Activated CD8-positive, alpha-beta memory T cell treated with anti-CD3 and anti-CD28 coated beads for 48 hours (primary cell): ENCODE data around the gene MYB.
"Not testable (repeated sequence)": the region's sequence is repeated elsewhere in the genome, so short reads cannot be mapped to it uniquely, and the experiment has no call there.

Source experiments
- DNase-seq, 3 experiments: peaks; one replicate each; pipeline ENCODE4 v3.0.0-alpha.2; 2020; ENCODE audit warnings: low read depth in 2 of 3, low spot score in 2 of 3

The MYB gene

GRCh38 chr6:135246412-135247012, 65.4 kb downstream of the MYB start:
- DNase-seq, result not testable (repeated sequence)

GRCh38 chr6:135250234-135250633, 69.1 kb downstream of the MYB start:
- DNase-seq, result no peak

- no peak for DNase-seq
Observed at GRCh38 chr6:135250751-135251497, 69.8 kb downstream of the MYB start.

GRCh38 chr6:135251498-135252441, 70.7 kb downstream of the MYB start:
- no peak for DNase-seq

GRCh38 chr6:135254471-135254870, 73.4 kb downstream of the MYB start:
- DNase-seq, result no peak

GRCh38 chr6:135256866-135257265, 75.8 kb downstream of the MYB start:
- DNase-seq, result no peak

- no peak for DNase-seq
Observed at GRCh38 chr6:135257631-135258405, 76.7 kb downstream of the MYB start.

GRCh38 chr6:135258970-135259369, 77.9 kb downstream of the MYB start:
- DNase-seq, result no peak

- no peak for DNase-seq
Observed at GRCh38 chr6:135260612-135261011, 79.5 kb downstream of the MYB start.

- DNase-seq, result no peak
Observed at GRCh38 chr6:135261872-135262725, 81.0 kb downstream of the MYB start.

GRCh38 chr6:135265278-135265677, 84.2 kb downstream of the MYB start:
- no peak for DNase-seq

GRCh38 chr6:135266675-135267074, 85.6 kb downstream of the MYB start:
- no peak for DNase-seq

- no peak for DNase-seq
Observed at GRCh38 chr6:135267085-135267484, 86.0 kb downstream of the MYB start.

GRCh38 chr6:135268263-135268662, 87.2 kb downstream of the MYB start:
- no peak for DNase-seq

- DNase-seq, result no peak
Observed at GRCh38 chr6:135268740-135269139, 87.6 kb downstream of the MYB start.
